ENCODE results near the gene RPL28.

DNA sequence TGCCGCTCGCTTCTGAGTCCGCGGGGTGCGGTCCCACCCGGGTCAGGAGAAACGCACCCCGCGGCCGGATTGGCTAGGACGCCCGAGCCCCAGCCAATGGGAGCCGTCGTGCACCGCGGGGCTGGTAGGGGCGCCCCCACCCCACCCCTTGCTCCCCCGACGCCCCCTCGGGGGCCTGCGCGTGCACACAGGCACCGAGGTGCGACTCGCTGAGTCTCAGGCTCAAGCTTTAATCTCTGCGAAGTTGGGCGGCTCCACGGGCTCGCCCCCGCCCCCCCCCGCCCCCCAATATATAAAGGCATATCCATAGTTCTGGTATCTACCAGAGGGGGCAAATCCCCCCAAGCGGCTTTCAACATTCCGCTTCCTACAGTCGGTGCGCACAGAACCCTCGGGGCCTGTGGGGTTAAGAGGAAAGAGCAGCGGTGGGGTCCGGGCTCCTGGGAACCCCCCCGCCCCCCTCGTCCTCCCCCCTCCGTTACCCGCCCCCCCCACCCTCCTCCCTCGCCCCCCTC is 31.0 kb upstream of the RPL28 start, which contains the start of gene COX6B2:
- TF ChIP-seq, protein P1, sequence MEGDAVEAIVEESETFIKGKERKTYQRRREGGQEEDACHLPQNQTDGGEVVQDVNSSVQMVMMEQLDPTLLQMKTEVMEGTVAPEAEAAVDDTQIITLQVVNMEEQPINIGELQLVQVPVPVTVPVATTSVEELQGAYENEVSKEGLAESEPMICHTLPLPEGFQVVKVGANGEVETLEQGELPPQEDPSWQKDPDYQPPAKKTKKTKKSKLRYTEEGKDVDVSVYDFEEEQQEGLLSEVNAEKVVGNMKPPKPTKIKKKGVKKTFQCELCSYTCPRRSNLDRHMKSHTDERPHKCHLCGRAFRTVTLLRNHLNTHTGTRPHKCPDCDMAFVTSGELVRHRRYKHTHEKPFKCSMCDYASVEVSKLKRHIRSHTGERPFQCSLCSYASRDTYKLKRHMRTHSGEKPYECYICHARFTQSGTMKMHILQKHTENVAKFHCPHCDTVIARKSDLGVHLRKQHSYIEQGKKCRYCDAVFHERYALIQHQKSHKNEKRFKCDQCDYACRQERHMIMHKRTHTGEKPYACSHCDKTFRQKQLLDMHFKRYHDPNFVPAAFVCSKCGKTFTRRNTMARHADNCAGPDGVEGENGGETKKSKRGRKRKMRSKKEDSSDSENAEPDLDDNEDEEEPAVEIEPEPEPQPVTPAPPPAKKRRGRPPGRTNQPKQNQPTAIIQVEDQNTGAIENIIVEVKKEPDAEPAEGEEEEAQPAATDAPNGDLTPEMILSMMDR (IDR thresholded peaks at IDR 0.05; ENCODE audit: extremely low read depth in 1 of 2, insufficient read depth in 1 of 2, low read depth in 1 of 2, low read length in 2 of 2) = no peak
- TF ChIP-seq POLR2AphosphoS5 (IDR thresholded peaks at IDR 0.05; ENCODE audit: insufficient read depth, low read depth, low read length) (no peak), POLR2A (IDR thresholded peaks at IDR 0.05; ENCODE audit: low read depth, low read length) (no peak), EZH2 (IDR thresholded peaks at IDR 0.05; ENCODE audit: borderline replicate concordance, low read depth, low read length, severe bottlenecking) (no peak), FOS (IDR thresholded peaks at IDR 0.05; ENCODE audit: borderline replicate concordance, insufficient read depth, low read length) (no peak), GATA2 (IDR thresholded peaks at IDR 0.05; ENCODE audit: insufficient read depth, insufficient read length, low read depth, low read length) (no peak), JUN (IDR thresholded peaks at IDR 0.05; ENCODE audit: borderline replicate concordance, insufficient read depth, insufficient read length, low read depth) (no peak), MYC (IDR thresholded peaks at IDR 0.05; ENCODE audit: low read depth, low read length) (no peak)
- TF ChIP-seq, protein P2, sequence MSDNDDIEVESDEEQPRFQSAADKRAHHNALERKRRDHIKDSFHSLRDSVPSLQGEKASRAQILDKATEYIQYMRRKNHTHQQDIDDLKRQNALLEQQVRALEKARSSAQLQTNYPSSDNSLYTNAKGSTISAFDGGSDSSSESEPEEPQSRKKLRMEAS (IDR thresholded peaks at IDR 0.05; ENCODE audit: insufficient read depth, insufficient read length) = no peak
